Measurements from ENCODE around the gene ZHX3.

ZHX3 gene

GRCh38 chr20:41202426-41202825 is 115.1 kb downstream of the ZHX3 start:
- no peak for DNase-seq
- Mint-ChIP-seq H3K27ac (no peak overlapping the region), H3K9me3 (no peaks in the 10 kb centered on the region), H3K4me3 (no peak overlapping the region), H3K27me3 (no peaks in the 10 kb centered on the region), H3K36me3 (ENCODE audit: insufficient read depth) (no peaks in the 10 kb centered on the region), H3K4me1 (ENCODE audit: low read depth in 2 of 2) (peaks cover 2 to 4% of the 10 kb centered on the region in 2 donors)
- ATAC-seq (replicated peaks) = no peak

GRCh38 chr20:41201760-41202159 is 115.8 kb downstream of the ZHX3 start:
- Mint-ChIP-seq H3K4me3 (no peak overlapping the region), H3K36me3 (ENCODE audit: insufficient read depth) (no peaks in the 10 kb centered on the region), H3K4me1 (ENCODE audit: low read depth in 2 of 2) (peaks cover 2 to 4% of the 10 kb centered on the region in 2 donors), H3K27me3 (no peaks in the 10 kb centered on the region), H3K9me3 (no peaks in the 10 kb centered on the region), H3K27ac (no peak overlapping the region)
- DNase-seq (no peak), ATAC-seq (replicated peaks) (no peak)

GRCh38 chr20:41200446-41201202 is 116.9 kb downstream of the ZHX3 start:
- no peaks in the 10 kb centered on the region for H3K36me3 Mint-ChIP-seq (ENCODE audit: insufficient read depth)
- no peak for DNase-seq

GRCh38 chr20:41198443-41198842 is 119.1 kb downstream of the ZHX3 start:
- DNase-seq (no peak), ATAC-seq (replicated peaks) (no peak)
- H3K36me3 Mint-ChIP-seq (ENCODE audit: insufficient read depth) = no peaks in the 10 kb centered on the region
- H3K4me1 Mint-ChIP-seq (ENCODE audit: low read depth in 2 of 2) = peaks cover 0 to 4% of the 10 kb centered on the region in 2 donors
- no peak overlapping the region for H3K4me3 Mint-ChIP-seq
- H3K27me3 Mint-ChIP-seq = no peaks in the 10 kb centered on the region
- no peak overlapping the region for H3K27ac Mint-ChIP-seq
- no peaks in the 10 kb centered on the region for H3K9me3 Mint-ChIP-seq

More at GRCh38 chr20:41200446-41201202, 116.9 kb downstream of the ZHX3 start:
- no peak for ATAC-seq (replicated peaks)
- no peaks in the 10 kb centered on the region for H3K27me3 Mint-ChIP-seq
- peaks cover 0 to 4% of the 10 kb centered on the region in 2 donors for H3K4me1 Mint-ChIP-seq (ENCODE audit: low read depth in 2 of 2)
- H3K4me3 Mint-ChIP-seq = no peak overlapping the region
- H3K9me3 Mint-ChIP-seq = no peaks in the 10 kb centered on the region
- H3K27ac Mint-ChIP-seq = no peak overlapping the region

- Mint-ChIP-seq H3K27me3 (no peaks in the 10 kb centered on the region), H3K4me3 (no peak overlapping the region), H3K9me3 (no peaks in the 10 kb centered on the region), H3K27ac (no peak overlapping the region), H3K4me1 (ENCODE audit: low read depth in 2 of 2) (no peaks in the 10 kb centered on the region), H3K36me3 (ENCODE audit: insufficient read depth) (no peaks in the 10 kb centered on the region)
- ATAC-seq (replicated peaks) (no peak), DNase-seq (no peak)
These were observed 120.8 kb downstream of the ZHX3 start for GRCh38 chr20:41196653-41197225.

GRCh38 chr20:41192575-41192974 is 125.0 kb downstream of the ZHX3 start:
- H3K9me3 Mint-ChIP-seq = peaks cover 0 to 4% of the 10 kb centered on the region in 2 donors
- H3K36me3 Mint-ChIP-seq (ENCODE audit: insufficient read depth) = peaks cover 4% of the 10 kb centered on the region
- DNase-seq (no peak), ATAC-seq (replicated peaks) (no peak)
- no peak overlapping the region for H3K27ac Mint-ChIP-seq
- no peak overlapping the region for H3K4me3 Mint-ChIP-seq
- H3K4me1 Mint-ChIP-seq (ENCODE audit: low read depth in 2 of 2) = no peaks in the 10 kb centered on the region
- no peaks in the 10 kb centered on the region for H3K27me3 Mint-ChIP-seq

GRCh38 chr20:41191562-41192500 is 125.7 kb downstream of the ZHX3 start:
- Mint-ChIP-seq H3K36me3 (ENCODE audit: insufficient read depth) (peaks cover 4% of the 10 kb centered on the region), H3K4me3 (no peak overlapping the region), H3K27me3 (no peaks in the 10 kb centered on the region), H3K9me3 (peaks cover 0 to 4% of the 10 kb centered on the region in 2 donors), H3K4me1 (ENCODE audit: low read depth in 2 of 2) (peaks cover under 1 to 2% of the 10 kb centered on the region in 2 donors), H3K27ac (no peak overlapping the region)
- ATAC-seq (replicated peaks) = no peak
- DNase-seq = no peak

GRCh38 chr20:41187668-41188067 is 129.9 kb downstream of the ZHX3 start:
- Mint-ChIP-seq H3K4me3 (no peak overlapping the region), H3K9me3 (peaks cover 0 to 4% of the 10 kb centered on the region in 2 donors), H3K27me3 (no peaks in the 10 kb centered on the region), H3K27ac (no peak overlapping the region), H3K36me3 (ENCODE audit: insufficient read depth) (peaks cover 4% of the 10 kb centered on the region), H3K4me1 (ENCODE audit: low read depth in 2 of 2) (peaks cover 5 to 8% of the 10 kb centered on the region in 2 donors)
- DNase-seq (no peak), ATAC-seq (replicated peaks) (no peak)

- Mint-ChIP-seq H3K27ac (peak overlapping the region in 1 of 2 donors; percentile 18), H3K9me3 (no peaks in the 10 kb centered on the region), H3K27me3 (no peaks in the 10 kb centered on the region), H3K4me1 (ENCODE audit: low read depth in 2 of 2) (peaks cover 15 to 19% of the 10 kb centered on the region in 2 donors), H3K4me3 (no peak overlapping the region), H3K36me3 (ENCODE audit: insufficient read depth) (peaks cover 3% of the 10 kb centered on the region)
- no peak for DNase-seq
- ATAC-seq (replicated peaks) = no peak
These were observed 132.3 kb downstream of the ZHX3 start for GRCh38 chr20:41185013-41185757.

- Mint-ChIP-seq H3K27me3 (no peaks in the 10 kb centered on the region), H3K9me3 (no peaks in the 10 kb centered on the region), H3K4me3 (no peak overlapping the region), H3K4me1 (ENCODE audit: low read depth in 2 of 2) (peaks cover 15 to 19% of the 10 kb centered on the region in 2 donors), H3K36me3 (ENCODE audit: insufficient read depth) (peaks cover 6% of the 10 kb centered on the region), H3K27ac (no peak overlapping the region)
- ATAC-seq (replicated peaks) = no peak
- DNase-seq = no peak
These were observed 133.7 kb downstream of the ZHX3 start for GRCh38 chr20:41183831-41184230.

- peak overlapping the region in 1 of 2 donors; percentile 92 for H3K27ac Mint-ChIP-seq
- DNase-seq = no peak
- no peak for ATAC-seq (replicated peaks)
- peaks cover 7% of the 10 kb centered on the region for H3K36me3 Mint-ChIP-seq (ENCODE audit: insufficient read depth)
- no peaks in the 10 kb centered on the region for H3K9me3 Mint-ChIP-seq
- no peak overlapping the region for H3K4me3 Mint-ChIP-seq
- no peaks in the 10 kb centered on the region for H3K27me3 Mint-ChIP-seq
- peaks cover 15 to 19% of the 10 kb centered on the region in 2 donors for H3K4me1 Mint-ChIP-seq (ENCODE audit: low read depth in 2 of 2)
These were observed 134.1 kb downstream of the ZHX3 start for GRCh38 chr20:41183391-41183790.

- ATAC-seq (replicated peaks) (no peak), DNase-seq (no peak)
- H3K4me3 Mint-ChIP-seq = no peak overlapping the region
- peaks cover 7% of the 10 kb centered on the region for H3K36me3 Mint-ChIP-seq (ENCODE audit: insufficient read depth)
- H3K4me1 Mint-ChIP-seq (ENCODE audit: low read depth in 2 of 2) = peaks cover 15 to 19% of the 10 kb centered on the region in 2 donors
- H3K27me3 Mint-ChIP-seq = no peaks in the 10 kb centered on the region
- no peaks in the 10 kb centered on the region for H3K9me3 Mint-ChIP-seq
- peak overlapping the region in 1 of 2 donors; percentile 92 for H3K27ac Mint-ChIP-seq
These were observed 135.0 kb downstream of the ZHX3 start for GRCh38 chr20:41182296-41183212.

Measured in effector memory CD8-positive, alpha-beta T cell (primary cell).